ENCODE results near the gene SDCCAG8. TPM values are rescaled to one million over a fixed set of nuclear protein-coding genes. Genes with fewer than 3 reads are reported as not detected.

Gene SDCCAG8
- total and polyA plus RNA-seq, 2 of the 8 experiments (the other 6 are each of a cell fraction or from before 2014, with no cell fraction given) = 15.6 to 21.0 TPM

DNA sequence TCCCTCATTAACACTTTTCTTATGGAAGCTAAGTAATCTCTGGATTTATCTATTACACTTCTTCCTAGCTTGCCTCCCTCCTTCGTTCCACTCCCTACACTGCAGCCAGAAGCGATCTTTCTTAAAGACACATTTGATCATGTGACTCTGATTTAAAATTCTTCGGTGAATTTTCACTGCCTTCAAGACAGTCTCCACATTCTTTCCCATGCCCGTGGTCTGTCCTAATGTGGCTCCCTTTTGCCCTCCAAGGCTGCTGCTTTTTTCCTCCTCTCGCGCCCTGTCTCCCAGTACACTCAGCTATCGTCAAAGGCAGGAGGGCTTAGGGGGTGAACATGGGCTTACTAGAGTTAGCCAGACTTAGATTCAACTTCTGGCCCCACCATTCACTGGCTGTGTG is 64.4 kb downstream of the SDCCAG8 start:
- H3K23me2 ChIP-seq (ENCODE audit: low read depth, low read length) = no peaks in the 10 kb centered on the region
- H3K9ac ChIP-seq (replicated peaks in 1 of 4; ENCODE audit: extremely low read depth in 1 of 4, low read depth in 3 of 4, low read length in 3 of 4) = no peak overlapping the region
- no peaks in the 10 kb centered on the region for H3K27me3 ChIP-seq (replicated peaks in 1 of 4; ENCODE audit: control insufficient read depth in 3 of 4, extremely low read depth in 1 of 4, insufficient read depth in 3 of 4, low read length in 3 of 4)
- no peak overlapping the region for H3K14ac ChIP-seq (ENCODE audit: insufficient read length)
- H3K18ac ChIP-seq (ENCODE audit: extremely low read depth, low read length) = no peak overlapping the region
- no peak overlapping the region for H3K4ac ChIP-seq (replicated peaks; ENCODE audit: insufficient read length, low read depth, low read length)
- DNase-seq (ENCODE audit: low read depth in 1 of 2, low spot score in 2 of 2) = no peak
- no peaks in the 10 kb centered on the region for H3K79me1 ChIP-seq (ENCODE audit: low read depth, low read length)
- H3K9me3 ChIP-seq (ENCODE audit: insufficient read depth in 2 of 2, low read depth in 1 of 2, low read length in 1 of 2) = no peaks in the 10 kb centered on the region
- no peak overlapping the region for H3K4me3 ChIP-seq (ENCODE audit: extremely low read depth in 1 of 4, insufficient read depth in 2 of 4, low read depth in 3 of 4, low read length in 4 of 4)
- ChIA-PET CTCF (ENCODE audit: partially characterized antibody) (no interaction called here), POLR2A (ENCODE audit: partially characterized antibody) (no interaction called here)
- no peak overlapping the region for H2BK12ac ChIP-seq (ENCODE audit: low read depth, low read length)
- no peaks in the 10 kb centered on the region for H3K36me3 ChIP-seq (ENCODE audit: control insufficient read depth in 2 of 4, insufficient read depth in 4 of 4, low read length in 3 of 4)
- no peak overlapping the region; the same call in 1 of the 2 replicates for H2BK5ac ChIP-seq (ENCODE audit: low read depth, low read length)
- peaks cover 0 to 4% (median 1%) of the 10 kb centered on the region in 4 experiments; a peak in 3 of 7 replicates for H3K4me1 ChIP-seq (replicated peaks in 1 of 4; ENCODE audit: control insufficient read depth in 3 of 4, insufficient read depth in 4 of 4, low read length in 3 of 4)
- no peak overlapping the region for H3K56ac ChIP-seq (replicated peaks; ENCODE audit: insufficient read length, low read depth, low read length)
- 92% methylated on average over 7 of the region's 7 CpGs; no CpG with 5 or more reads in 1 of the 2 experiments for WGBS, 2 experiments (ENCODE audit: extremely low coverage in 1 of 2, insufficient coverage in 1 of 2, insufficient read length in 1 of 2, insufficient replicate concordance in 2 of 2, low coverage in 1 of 2, low lambda C conversion rate in 2 of 2, missing lambda C conversion rate in 1 of 2)
- no peaks in the 10 kb centered on the region for H4K20me1 ChIP-seq (replicated peaks in 1 of 2; ENCODE audit: control insufficient read depth in 1 of 2, insufficient read depth in 2 of 2, low read length in 2 of 2)
- no peak overlapping the region for H2AK5ac ChIP-seq (ENCODE audit: low read depth, low read length)
- no peak overlapping the region for H3K23ac ChIP-seq (ENCODE audit: insufficient read length)
- no peak overlapping the region for H2BK15ac ChIP-seq (ENCODE audit: low read length)
- H3K27ac ChIP-seq (ENCODE audit: low read depth, low read length) = no peak overlapping the region
- H2BK120ac ChIP-seq (replicated peaks; ENCODE audit: low read depth, low read length) = no peak overlapping the region
- no peak overlapping the region for H2BK20ac ChIP-seq (ENCODE audit: low read length)
- no peaks in the 10 kb centered on the region for H3K79me2 ChIP-seq (ENCODE audit: control insufficient read depth in 1 of 2, insufficient read depth in 2 of 2, low read length in 2 of 2)
- FAIRE-seq = no peak
- no peak overlapping the region for H4K91ac ChIP-seq (replicated peaks; ENCODE audit: insufficient read length, low read length)
- no peak overlapping the region for H4K8ac ChIP-seq (ENCODE audit: extremely low read depth, insufficient read depth, low read length)
- H3K4me2 ChIP-seq (ENCODE audit: insufficient read depth in 1 of 2, low read depth in 2 of 2, low read length in 2 of 2) = no peak overlapping the region
- no peak overlapping the region for H2AFZ ChIP-seq (ENCODE audit: low read length)
- H4K5ac ChIP-seq (ENCODE audit: insufficient read length, low read depth, low read length) = no peak overlapping the region
- TF ChIP-seq YY1 (IDR thresholded peaks at IDR 0.05; ENCODE audit: low read depth, low read length) = no peak
- TF ChIP-seq TAF1 (IDR thresholded peaks at IDR 0.05; ENCODE audit: low read depth, low read length) = no peak
- no peak for TF ChIP-seq SP2 (IDR thresholded peaks at IDR 0.05; ENCODE audit: low read length)
- TF ChIP-seq TEAD4 (IDR thresholded peaks at IDR 0.05; ENCODE audit: low read depth, low read length) = no peak
- TF ChIP-seq SP1 (IDR thresholded peaks at IDR 0.05; ENCODE audit: low read depth, low read length) = no peak
- TF ChIP-seq CREB1 (IDR thresholded peaks at IDR 0.05) = no peak
- no peak for TF ChIP-seq FOSL1 (IDR thresholded peaks at IDR 0.05; ENCODE audit: insufficient read depth, low read depth, low read length)
- no peak for TF ChIP-seq GABPA (IDR thresholded peaks at IDR 0.05; ENCODE audit: borderline replicate concordance, insufficient read depth, low read length)
- no peak for TF ChIP-seq CHD2 (IDR thresholded peaks at IDR 0.05; ENCODE audit: low read length)
- TF ChIP-seq CBX8 (IDR thresholded peaks at IDR 0.05; ENCODE audit: borderline replicate concordance, low read depth, low read length) = no peak

All from H1 (cell line).